Osteoblast (primary cell): ENCODE data around the gene STARD7. TPM values are rescaled to one million over a fixed set of nuclear protein-coding genes. Genes with fewer than 3 reads are reported as not detected.
"Not testable (repeated sequence)": the region's sequence is repeated elsewhere in the genome, so short reads cannot be mapped to it uniquely, and the experiment has no call there.

Experiments used
- DNase-seq: peaks from one replicate; pipeline ENCODE4 v3.0.0; 2011; ENCODE audit warnings: low spot score, mixed read lengths; ENCODE audit not compliant: insufficient read length; ENCODE audit errors: missing footprints
- H2AFZ ChIP-seq: 2 replicates; pipeline ENCODE4 v1.6.0; 2011; ENCODE audit warnings: mild to moderate bottlenecking, low read length
- H3K27ac ChIP-seq: 2 replicates; pipeline ENCODE4 v1.5.1; 2011; ENCODE audit warnings: mild to moderate bottlenecking, low read depth, low read length, moderate library complexity
- H3K27me3 ChIP-seq: 2 replicates; pipeline ENCODE4 v1.6.0; 2012; ENCODE audit warnings: mild to moderate bottlenecking, control low read depth, inconsistent platforms, low read length, moderate library complexity; ENCODE audit not compliant: insufficient read depth
- H3K36me3 ChIP-seq: 2 replicates; pipeline ENCODE4 v1.5.1; 2011; ENCODE audit warnings: mild to moderate bottlenecking, low read length, control low read depth, moderate library complexity; ENCODE audit not compliant: insufficient read depth
- H3K4me1 ChIP-seq: 2 replicates; pipeline ENCODE4 v1.5.1; 2011; ENCODE audit warnings: mild to moderate bottlenecking, low read length, control low read depth, moderate library complexity; ENCODE audit not compliant: insufficient read depth
- H3K4me2 ChIP-seq: 2 replicates; pipeline ENCODE4 v1.6.0; 2011; ENCODE audit warnings: mild to moderate bottlenecking, low read length; ENCODE audit not compliant: insufficient read depth
- H3K4me3 ChIP-seq: fragments of 200-600 bp; sonication (generic); 3 replicates; pipeline ENCODE4 v1.5.1; 2012; ENCODE audit warnings: mild to moderate bottlenecking, low read length, inconsistent platforms; ENCODE audit not compliant: insufficient read depth
- H3K79me2 ChIP-seq: 2 replicates; pipeline ENCODE4 v1.6.0; 2012; ENCODE audit warnings: mild to moderate bottlenecking, low read length, control low read depth, inconsistent platforms; ENCODE audit not compliant: insufficient read depth
- H3K9me3 ChIP-seq: 2 replicates; pipeline ENCODE4 v1.5.1; 2011; ENCODE audit warnings: low read depth, low read length, control low read depth
- H4K20me1 ChIP-seq: 2 replicates; pipeline ENCODE4 v1.6.0; 2012; ENCODE audit warnings: mild to moderate bottlenecking, low read length, control low read depth; ENCODE audit not compliant: insufficient read depth
- total RNA-seq: library from RNA; depleted of rRNA; stranded (reverse); fragments of >200 nt; gene quantifications from 2 replicates; pipeline ENCODE4 v1.2.3, GENCODE V29; 2012
- TF ChIP-seq, protein P1 (sequence below): IDR thresholded peaks from 2 replicates; pipeline ENCODE4 v1.5.1; 2011; ENCODE audit warnings: mild to moderate bottlenecking, low read depth, low read length, moderate library complexity; ENCODE audit errors: extremely low read depth

The STARD7 gene
- total RNA-seq, 1 donor, result 163 TPM

DNA sequence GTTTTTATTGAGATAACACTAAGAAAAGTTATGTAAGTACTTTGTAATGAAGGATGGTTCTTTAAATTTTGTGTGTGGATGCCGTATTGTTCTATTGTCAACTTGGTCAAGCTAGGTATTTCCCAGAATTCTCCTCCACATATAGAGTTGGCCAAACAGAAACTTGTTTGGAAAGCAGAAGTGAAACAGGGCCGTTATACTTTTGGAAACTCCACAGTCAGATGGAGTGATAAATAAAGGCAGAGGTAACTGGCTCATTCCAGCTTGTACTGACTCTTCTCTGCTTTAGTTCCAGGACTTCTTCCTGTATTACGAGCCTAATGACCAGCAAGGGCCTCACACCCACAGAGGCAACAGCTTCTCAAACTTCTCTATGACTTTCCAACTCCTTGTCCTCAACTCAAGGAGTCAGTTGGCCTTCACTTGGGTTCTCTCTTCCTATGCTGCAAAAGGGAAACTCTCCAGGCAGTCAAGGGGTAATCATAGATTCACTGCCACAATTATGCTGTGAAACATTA, 16.4 kb upstream of the STARD7 start:
- H3K4me3 ChIP-seq, result no peak overlapping the region
- no peaks in the 10 kb centered on the region for H3K4me1 ChIP-seq
- TF ChIP-seq, protein P1, sequence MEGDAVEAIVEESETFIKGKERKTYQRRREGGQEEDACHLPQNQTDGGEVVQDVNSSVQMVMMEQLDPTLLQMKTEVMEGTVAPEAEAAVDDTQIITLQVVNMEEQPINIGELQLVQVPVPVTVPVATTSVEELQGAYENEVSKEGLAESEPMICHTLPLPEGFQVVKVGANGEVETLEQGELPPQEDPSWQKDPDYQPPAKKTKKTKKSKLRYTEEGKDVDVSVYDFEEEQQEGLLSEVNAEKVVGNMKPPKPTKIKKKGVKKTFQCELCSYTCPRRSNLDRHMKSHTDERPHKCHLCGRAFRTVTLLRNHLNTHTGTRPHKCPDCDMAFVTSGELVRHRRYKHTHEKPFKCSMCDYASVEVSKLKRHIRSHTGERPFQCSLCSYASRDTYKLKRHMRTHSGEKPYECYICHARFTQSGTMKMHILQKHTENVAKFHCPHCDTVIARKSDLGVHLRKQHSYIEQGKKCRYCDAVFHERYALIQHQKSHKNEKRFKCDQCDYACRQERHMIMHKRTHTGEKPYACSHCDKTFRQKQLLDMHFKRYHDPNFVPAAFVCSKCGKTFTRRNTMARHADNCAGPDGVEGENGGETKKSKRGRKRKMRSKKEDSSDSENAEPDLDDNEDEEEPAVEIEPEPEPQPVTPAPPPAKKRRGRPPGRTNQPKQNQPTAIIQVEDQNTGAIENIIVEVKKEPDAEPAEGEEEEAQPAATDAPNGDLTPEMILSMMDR, result no peak

DNA sequence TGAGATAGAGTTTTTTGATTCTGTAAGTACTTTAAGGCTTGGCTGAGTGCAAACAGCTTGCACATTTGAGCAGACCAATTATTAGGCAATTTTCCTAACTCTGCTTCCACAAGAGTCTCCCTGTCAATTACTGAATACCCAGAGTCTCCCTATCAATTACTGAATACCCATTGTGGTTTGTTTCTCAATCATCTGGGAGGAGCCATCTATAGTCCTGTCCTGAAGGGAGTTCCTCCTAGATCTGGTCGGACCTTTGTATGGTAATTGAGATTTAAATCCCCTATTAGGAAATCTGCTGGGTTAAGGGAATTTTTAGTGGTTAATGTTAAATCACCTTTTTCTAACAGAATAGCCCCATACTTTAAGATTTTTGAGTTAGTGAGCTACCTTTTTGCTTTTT, 12.5 kb upstream of the STARD7 start:
- DNase-seq, H3K4me1 ChIP-seq: not testable (repeated sequence)

More for the DNA sequence above, 16.4 kb upstream of the STARD7 start:
- no peak overlapping the region for H3K4me2 ChIP-seq
- no peaks in the 10 kb centered on the region for H3K36me3 ChIP-seq
- H3K27me3 ChIP-seq, result no peaks in the 10 kb centered on the region
- DNase-seq, result no peak
- no peaks in the 10 kb centered on the region for H4K20me1 ChIP-seq
- H2AFZ ChIP-seq, result no peak overlapping the region
- H3K27ac ChIP-seq, result no peak overlapping the region
- H3K79me2 ChIP-seq, result no peaks in the 10 kb centered on the region
- no peaks in the 10 kb centered on the region for H3K9me3 ChIP-seq

DNA sequence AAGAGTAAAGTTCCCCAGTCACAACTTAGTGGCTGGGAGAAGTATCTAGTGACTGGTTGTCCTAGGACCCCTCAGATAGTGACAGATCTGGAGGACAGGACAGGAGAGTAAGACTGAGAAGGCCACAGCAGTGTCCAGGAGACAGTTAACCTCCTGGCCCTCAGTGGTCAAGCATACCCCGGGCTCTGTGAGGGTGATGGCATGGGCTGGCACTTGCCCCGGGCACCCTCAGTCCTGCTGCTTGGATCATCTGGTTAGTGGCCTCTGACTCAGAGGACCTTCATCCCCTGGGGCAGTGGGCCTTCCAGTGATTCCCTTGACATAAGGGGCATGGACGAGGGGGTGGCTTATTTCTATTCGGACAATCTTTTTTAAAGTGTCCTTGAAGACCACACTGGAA, 11.3 kb upstream of the STARD7 start:
- H3K4me2 ChIP-seq, DNase-seq, H3K36me3 ChIP-seq, H4K20me1 ChIP-seq, H3K27ac ChIP-seq, H3K27me3 ChIP-seq, H3K79me2 ChIP-seq, H3K9me3 ChIP-seq, H3K4me1 ChIP-seq, H3K4me3 ChIP-seq, H2AFZ ChIP-seq: not testable (repeated sequence)

More for the DNA sequence above, 12.5 kb upstream of the STARD7 start:
- not testable (repeated sequence) for H3K79me2 ChIP-seq, H3K27ac ChIP-seq, H4K20me1 ChIP-seq, H2AFZ ChIP-seq, H3K27me3 ChIP-seq, H3K4me2 ChIP-seq, H3K36me3 ChIP-seq, H3K9me3 ChIP-seq, H3K4me3 ChIP-seq

DNA sequence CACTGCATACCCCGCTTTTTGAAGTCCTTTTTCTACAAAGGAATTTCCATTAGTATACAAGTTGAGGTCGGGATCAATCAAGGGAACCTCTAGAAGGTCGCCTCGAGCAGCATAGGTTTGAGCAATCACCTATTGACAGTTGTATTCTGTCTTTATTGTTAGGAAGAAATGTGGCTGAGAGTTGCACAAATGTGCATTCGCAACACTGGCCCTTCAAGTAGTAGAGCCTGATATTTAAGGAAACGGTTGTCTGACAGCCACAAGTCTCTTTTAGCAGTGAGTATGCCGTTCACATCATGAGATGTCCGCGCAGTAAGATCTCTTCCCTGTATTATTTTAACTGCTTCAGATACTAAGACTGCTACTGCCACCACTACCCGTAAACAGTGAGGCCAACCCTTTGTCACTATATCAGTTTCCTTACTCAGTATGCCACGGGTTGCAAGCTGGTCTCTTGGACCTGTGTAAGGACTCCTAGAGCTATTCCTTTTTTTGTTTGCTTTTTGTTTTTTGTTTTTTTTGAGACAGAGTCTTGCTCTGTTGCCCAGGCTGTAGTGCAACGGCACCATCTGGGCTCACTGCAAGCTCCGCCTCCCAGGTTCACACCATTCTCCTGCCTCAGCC, 10.0 kb upstream of the STARD7 start:
- TF ChIP-seq, protein P1, result no peak
- H4K20me1 ChIP-seq, result peaks cover 3% of the 10 kb centered on the region
- H3K4me3 ChIP-seq, result no peak overlapping the region
- no peaks in the 10 kb centered on the region for H3K9me3 ChIP-seq
- H3K27ac ChIP-seq, result no peak overlapping the region
- H3K79me2 ChIP-seq, result peaks cover under 1% of the 10 kb centered on the region
- no peak overlapping the region for H3K4me2 ChIP-seq
- H3K36me3 ChIP-seq, result no peaks in the 10 kb centered on the region
- no peak overlapping the region for H2AFZ ChIP-seq
- no peaks in the 10 kb centered on the region for H3K4me1 ChIP-seq
- DNase-seq, result no peak
- H3K27me3 ChIP-seq, result no peaks in the 10 kb centered on the region

DNA sequence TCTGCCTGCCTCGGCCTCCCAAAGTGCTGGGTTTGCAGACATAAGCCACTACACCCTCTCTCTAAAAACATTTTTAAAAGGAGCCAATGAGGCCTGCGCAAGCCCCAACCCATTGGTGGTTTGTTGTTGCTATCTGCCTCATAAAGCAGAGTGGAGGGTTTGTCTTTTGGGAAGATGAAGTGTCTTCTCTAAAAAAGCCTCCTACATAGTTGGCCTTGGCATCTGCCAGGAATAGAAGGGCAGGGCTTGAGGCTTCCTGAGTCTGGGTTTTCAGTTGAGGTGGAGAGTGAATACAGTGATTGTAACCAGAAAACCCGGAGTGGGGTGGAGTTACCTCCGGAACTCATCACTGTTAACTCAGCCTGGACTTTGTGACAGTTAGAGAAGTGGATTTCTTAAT, 5.9 kb upstream of the STARD7 start:
- TF ChIP-seq, protein P1, result no peak
- Histone ChIP-seq H3K27me3 (no peaks in the 10 kb centered on the region), H3K4me2 (no peak overlapping the region), H3K27ac (no peak overlapping the region), H4K20me1 (peaks cover 3% of the 10 kb centered on the region), H3K4me1 (peaks cover 7% of the 10 kb centered on the region), H3K36me3 (no peaks in the 10 kb centered on the region), H3K79me2 (peaks cover 26% of the 10 kb centered on the region), H3K9me3 (no peaks in the 10 kb centered on the region), H3K4me3 (no peak overlapping the region), H2AFZ (no peak overlapping the region)
- no peak for DNase-seq
